Measurements from ENCODE around the gene CLEC14A. TPM values are rescaled to one million over a fixed set of nuclear protein-coding genes. Genes with fewer than 3 reads are reported as not detected.
A peak's percentile ranks its signal among the peaks of the same experiment; 100 is the strongest.

The CLEC14A gene
- total RNA-seq, 1 donor from 2014 or later, result 5.1 TPM

DNA sequence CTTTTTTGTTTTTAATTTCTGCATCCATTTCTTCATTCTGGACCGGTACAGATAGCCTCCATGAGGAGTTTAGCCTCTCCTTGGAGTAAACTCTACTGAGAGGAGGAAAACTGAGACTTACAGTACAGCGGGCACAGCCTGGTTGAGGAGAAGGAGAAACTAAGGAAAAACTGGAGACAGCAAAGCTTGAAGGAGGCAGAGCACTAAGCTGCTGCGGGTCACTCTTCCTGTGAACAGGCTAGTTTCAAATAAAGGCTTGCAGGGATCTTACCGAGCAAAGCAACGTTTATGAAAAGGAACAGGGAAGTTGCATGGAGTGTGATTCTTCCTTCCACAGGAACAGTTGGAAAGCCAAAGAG lies 48.5 kb downstream of the CLEC14A start:
- no peak for DNase-seq (ENCODE audit: low spot score)
- Mint-ChIP-seq H3K9me3 (ENCODE audit: unreplicated experiment) (no peaks in the 10 kb centered on the region), H3K4me3 (ENCODE audit: unreplicated experiment) (peak overlapping the region; percentile 65), H3K4me1 (ENCODE audit: unreplicated experiment) (peaks cover 32% of the 10 kb centered on the region), H3K27me3 (ENCODE audit: unreplicated experiment) (peaks cover 26% of the 10 kb centered on the region), H3K27ac (ENCODE audit: unreplicated experiment) (no peak overlapping the region), H3K36me3 (ENCODE audit: low read depth, unreplicated experiment) (peaks cover 7% of the 10 kb centered on the region)
- TF ChIP-seq, protein P1, sequence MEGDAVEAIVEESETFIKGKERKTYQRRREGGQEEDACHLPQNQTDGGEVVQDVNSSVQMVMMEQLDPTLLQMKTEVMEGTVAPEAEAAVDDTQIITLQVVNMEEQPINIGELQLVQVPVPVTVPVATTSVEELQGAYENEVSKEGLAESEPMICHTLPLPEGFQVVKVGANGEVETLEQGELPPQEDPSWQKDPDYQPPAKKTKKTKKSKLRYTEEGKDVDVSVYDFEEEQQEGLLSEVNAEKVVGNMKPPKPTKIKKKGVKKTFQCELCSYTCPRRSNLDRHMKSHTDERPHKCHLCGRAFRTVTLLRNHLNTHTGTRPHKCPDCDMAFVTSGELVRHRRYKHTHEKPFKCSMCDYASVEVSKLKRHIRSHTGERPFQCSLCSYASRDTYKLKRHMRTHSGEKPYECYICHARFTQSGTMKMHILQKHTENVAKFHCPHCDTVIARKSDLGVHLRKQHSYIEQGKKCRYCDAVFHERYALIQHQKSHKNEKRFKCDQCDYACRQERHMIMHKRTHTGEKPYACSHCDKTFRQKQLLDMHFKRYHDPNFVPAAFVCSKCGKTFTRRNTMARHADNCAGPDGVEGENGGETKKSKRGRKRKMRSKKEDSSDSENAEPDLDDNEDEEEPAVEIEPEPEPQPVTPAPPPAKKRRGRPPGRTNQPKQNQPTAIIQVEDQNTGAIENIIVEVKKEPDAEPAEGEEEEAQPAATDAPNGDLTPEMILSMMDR (IDR thresholded peaks at IDR 0.05; ENCODE audit: unreplicated experiment), result no peak

- TF ChIP-seq, protein P1 (IDR thresholded peaks at IDR 0.05; ENCODE audit: unreplicated experiment), result no peak
- Mint-ChIP-seq H3K27ac (ENCODE audit: unreplicated experiment) (no peak overlapping the region), H3K9me3 (ENCODE audit: unreplicated experiment) (no peaks in the 10 kb centered on the region), H3K4me1 (ENCODE audit: unreplicated experiment) (peaks cover 30% of the 10 kb centered on the region), H3K36me3 (ENCODE audit: low read depth, unreplicated experiment) (peaks cover 6% of the 10 kb centered on the region), H3K27me3 (ENCODE audit: unreplicated experiment) (peaks cover 24% of the 10 kb centered on the region), H3K4me3 (ENCODE audit: unreplicated experiment) (peak overlapping the region; percentile 65)
- DNase-seq (ENCODE audit: low spot score), result no peak
Observed at GRCh38 chr14:38206689-38207376, 49.1 kb downstream of the CLEC14A start.

DNA sequence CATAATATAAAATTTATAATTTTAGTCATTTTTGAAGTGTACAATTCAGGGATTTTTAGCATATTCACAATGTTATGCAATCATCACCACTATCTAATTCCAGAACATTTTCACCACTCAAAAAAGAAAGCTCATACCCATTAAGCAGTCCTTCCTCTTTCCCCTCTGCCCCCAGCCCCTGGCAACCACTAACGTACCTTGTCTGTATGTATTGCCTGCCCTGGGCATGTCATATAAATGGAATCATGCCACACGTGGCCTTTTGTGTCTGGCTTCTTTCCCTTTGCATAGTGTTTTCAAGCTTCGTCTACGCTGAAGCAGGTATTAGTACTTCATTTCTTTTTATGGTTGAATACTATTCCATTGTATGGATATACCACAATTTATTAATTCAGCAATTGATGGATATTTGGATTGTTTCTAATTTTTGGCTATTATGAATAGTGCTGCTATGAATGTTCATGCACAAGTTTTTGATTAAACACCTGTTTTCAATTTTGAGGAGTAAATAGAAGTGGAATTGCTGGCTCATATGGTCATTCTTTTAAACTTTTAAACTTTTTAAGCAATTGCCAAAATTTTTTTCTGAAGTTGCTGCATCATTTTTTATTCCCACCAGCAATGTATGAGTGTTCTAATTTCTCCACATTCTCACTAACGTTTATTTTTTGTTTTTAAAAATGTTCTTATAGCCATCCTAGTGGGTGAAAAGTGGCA lies 49.8 kb downstream of the CLEC14A start:
- H3K27me3 Mint-ChIP-seq (ENCODE audit: unreplicated experiment), result peaks cover 22% of the 10 kb centered on the region
- H3K36me3 Mint-ChIP-seq (ENCODE audit: low read depth, unreplicated experiment), result peaks cover 4% of the 10 kb centered on the region
- H3K4me1 Mint-ChIP-seq (ENCODE audit: unreplicated experiment), result peaks cover 29% of the 10 kb centered on the region

DNA sequence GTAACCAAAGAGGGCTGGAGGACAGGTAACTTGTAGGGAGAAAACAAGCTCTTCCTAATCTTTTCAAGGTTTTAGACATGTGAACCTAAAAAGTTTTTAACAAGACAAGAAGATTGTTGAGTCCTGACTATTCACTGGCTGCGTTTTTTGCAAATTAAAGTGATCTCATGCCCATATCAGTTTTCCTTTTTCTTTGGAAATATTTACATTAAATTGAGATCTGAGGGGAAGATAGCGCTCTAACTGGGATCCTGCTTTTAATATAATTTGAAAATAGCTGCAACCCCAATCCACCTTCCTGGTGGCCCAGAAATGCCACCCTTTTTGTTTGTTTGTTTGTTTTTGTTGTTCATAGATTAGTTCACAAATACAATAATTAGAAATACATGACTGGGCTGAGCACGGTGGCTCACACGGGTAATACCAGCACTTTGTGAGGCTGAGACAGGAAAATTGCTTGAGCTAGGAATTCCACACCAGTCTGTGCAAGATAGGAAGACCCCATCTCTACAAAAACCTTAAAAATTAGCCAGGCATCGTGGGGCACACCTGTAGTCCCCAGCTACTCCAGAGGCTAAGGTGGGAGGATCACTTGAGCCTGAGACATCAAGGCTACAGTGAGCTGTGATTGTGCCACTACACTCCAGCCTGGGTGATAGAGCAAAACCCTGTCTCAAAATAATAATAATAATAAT lies 50.6 kb downstream of the CLEC14A start:
- H3K9me3 Mint-ChIP-seq (ENCODE audit: unreplicated experiment), result no peaks in the 10 kb centered on the region
- H3K27me3 Mint-ChIP-seq (ENCODE audit: unreplicated experiment), result peaks cover 16% of the 10 kb centered on the region
- TF ChIP-seq, protein P1 (IDR thresholded peaks at IDR 0.05; ENCODE audit: unreplicated experiment), result no peak
- H3K27ac Mint-ChIP-seq (ENCODE audit: unreplicated experiment), result no peak overlapping the region
- no peak overlapping the region for H3K4me3 Mint-ChIP-seq (ENCODE audit: unreplicated experiment)
- peaks cover 23% of the 10 kb centered on the region for H3K4me1 Mint-ChIP-seq (ENCODE audit: unreplicated experiment)
- no peak for DNase-seq (ENCODE audit: low spot score)
- peaks cover 4% of the 10 kb centered on the region for H3K36me3 Mint-ChIP-seq (ENCODE audit: low read depth, unreplicated experiment)

More for the DNA sequence above, 49.8 kb downstream of the CLEC14A start:
- no peak overlapping the region for H3K27ac Mint-ChIP-seq (ENCODE audit: unreplicated experiment)
- no peak for DNase-seq (ENCODE audit: low spot score)
- TF ChIP-seq, protein P1 (IDR thresholded peaks at IDR 0.05; ENCODE audit: unreplicated experiment), result no peak
- H3K9me3 Mint-ChIP-seq (ENCODE audit: unreplicated experiment), result no peaks in the 10 kb centered on the region
- no peak overlapping the region for H3K4me3 Mint-ChIP-seq (ENCODE audit: unreplicated experiment)

All from endothelial cell (in vitro differentiated cells).